ENCODE data around the gene MAEL. TPM values are rescaled to one million over a fixed set of nuclear protein-coding genes. Genes with fewer than 3 reads are reported as not detected.

The MAEL gene
- total RNA-seq, 2 donors from 2014 or later, result 0.32 to 32.7 TPM

DNA sequence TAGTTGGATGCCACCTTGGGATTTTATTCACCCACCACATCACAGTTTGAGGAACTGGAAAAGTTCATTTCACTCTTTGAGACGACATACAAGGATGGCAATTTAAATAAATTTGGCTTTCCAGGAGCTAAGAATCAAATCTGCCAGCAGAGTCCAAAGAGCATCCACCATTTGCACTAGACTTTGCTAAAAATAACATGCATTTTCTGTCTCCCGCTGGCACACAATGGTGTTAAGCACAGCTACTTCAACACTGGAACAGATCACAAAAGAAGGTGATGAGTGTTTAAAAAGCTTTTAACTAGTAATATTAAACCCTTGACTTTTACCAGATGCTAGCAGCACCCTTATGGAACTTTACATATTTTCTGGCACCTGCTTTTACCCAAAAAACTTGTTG is 44.6 kb downstream of the MAEL start:
- H3K4me1 ChIP-seq (replicated peaks), result no peaks in the 10 kb centered on the region
- no peaks in the 10 kb centered on the region for H3K9me3 ChIP-seq
- TF ChIP-seq POLR2AphosphoS5 (IDR thresholded peaks at IDR 0.05) (no peak), POLR2A (IDR thresholded peaks at IDR 0.05) (no peak)
- TF ChIP-seq, protein P1, sequence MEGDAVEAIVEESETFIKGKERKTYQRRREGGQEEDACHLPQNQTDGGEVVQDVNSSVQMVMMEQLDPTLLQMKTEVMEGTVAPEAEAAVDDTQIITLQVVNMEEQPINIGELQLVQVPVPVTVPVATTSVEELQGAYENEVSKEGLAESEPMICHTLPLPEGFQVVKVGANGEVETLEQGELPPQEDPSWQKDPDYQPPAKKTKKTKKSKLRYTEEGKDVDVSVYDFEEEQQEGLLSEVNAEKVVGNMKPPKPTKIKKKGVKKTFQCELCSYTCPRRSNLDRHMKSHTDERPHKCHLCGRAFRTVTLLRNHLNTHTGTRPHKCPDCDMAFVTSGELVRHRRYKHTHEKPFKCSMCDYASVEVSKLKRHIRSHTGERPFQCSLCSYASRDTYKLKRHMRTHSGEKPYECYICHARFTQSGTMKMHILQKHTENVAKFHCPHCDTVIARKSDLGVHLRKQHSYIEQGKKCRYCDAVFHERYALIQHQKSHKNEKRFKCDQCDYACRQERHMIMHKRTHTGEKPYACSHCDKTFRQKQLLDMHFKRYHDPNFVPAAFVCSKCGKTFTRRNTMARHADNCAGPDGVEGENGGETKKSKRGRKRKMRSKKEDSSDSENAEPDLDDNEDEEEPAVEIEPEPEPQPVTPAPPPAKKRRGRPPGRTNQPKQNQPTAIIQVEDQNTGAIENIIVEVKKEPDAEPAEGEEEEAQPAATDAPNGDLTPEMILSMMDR (IDR thresholded peaks at IDR 0.05), result no peak
- H3K36me3 ChIP-seq, result no peaks in the 10 kb centered on the region
- DNase-seq (ENCODE audit: low spot score), result no peak
- no peaks in the 10 kb centered on the region for H3K27me3 ChIP-seq (replicated peaks; ENCODE audit: insufficient read depth)
- no peak overlapping the region for H3K27ac ChIP-seq
- 67% methylated on average over 2 of the region's 2 CpGs for WGBS
- no peak overlapping the region for H3K4me3 ChIP-seq
- intact Hi-C loops (cut with DNase I), result no loop called here

GRCh38 chr1:167043752-167044488 is 54.8 kb downstream of the MAEL start:
- peak overlapping the region; percentile 41 to 60 for H3K27ac ChIP-seq
- intact Hi-C loops (cut with DNase I), result no loop called here
- peak; percentile 76 for DNase-seq (ENCODE audit: low spot score)

DNA sequence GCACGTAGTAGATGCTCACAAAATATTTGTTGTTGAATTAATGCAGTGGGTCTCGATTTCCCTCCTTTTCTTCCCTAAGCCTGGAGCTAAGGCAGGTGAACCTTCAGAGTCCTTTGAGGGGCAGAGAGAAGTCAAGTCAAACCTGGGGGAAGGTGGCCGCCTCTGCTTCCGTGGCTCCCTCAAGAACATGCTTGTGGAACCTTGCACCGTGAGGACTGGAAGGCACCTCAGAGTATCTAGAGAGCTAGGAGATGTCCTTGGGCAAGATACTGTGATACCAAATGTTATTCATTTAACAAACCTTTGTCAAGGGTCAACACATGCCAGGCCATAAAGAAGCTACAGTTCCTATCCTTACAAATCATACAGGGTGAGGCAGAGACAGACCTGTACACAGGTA is 62.8 kb downstream of the MAEL start:
- no peaks in the 10 kb centered on the region for H3K9me3 ChIP-seq
- no peaks in the 10 kb centered on the region for H3K27me3 ChIP-seq (replicated peaks; ENCODE audit: insufficient read depth)
- 96% methylated on average over 5 of the region's 5 CpGs for WGBS
- H3K27ac ChIP-seq, result no peak overlapping the region
- H3K36me3 ChIP-seq, result no peaks in the 10 kb centered on the region
- H3K4me1 ChIP-seq (replicated peaks), result no peaks in the 10 kb centered on the region
- TF ChIP-seq POLR2A (IDR thresholded peaks at IDR 0.05), result no peak
- TF ChIP-seq, protein P1 (IDR thresholded peaks at IDR 0.05), result no peak
- TF ChIP-seq POLR2AphosphoS5 (IDR thresholded peaks at IDR 0.05), result no peak
- no peak overlapping the region for H3K4me3 ChIP-seq
- intact Hi-C loops (cut with DNase I), result no loop called here
- DNase-seq (ENCODE audit: low spot score), result no peak

More at GRCh38 chr1:167043752-167044488, 54.8 kb downstream of the MAEL start:
- H3K27me3 ChIP-seq (replicated peaks; ENCODE audit: insufficient read depth), result no peaks in the 10 kb centered on the region
- no peaks in the 10 kb centered on the region for H3K36me3 ChIP-seq
- H3K4me3 ChIP-seq, result peak overlapping the region; percentile 20 to 30
- 5% methylated on average over 21 of the region's 21 CpGs for WGBS
- peak; percentile 59 for TF ChIP-seq POLR2AphosphoS5 (IDR thresholded peaks at IDR 0.05)
- no peak for TF ChIP-seq POLR2A (IDR thresholded peaks at IDR 0.05)
- TF ChIP-seq, protein P1 (IDR thresholded peaks at IDR 0.05), result no peak
- H3K4me1 ChIP-seq (replicated peaks), result peaks cover 2% of the 10 kb centered on the region
- H3K9me3 ChIP-seq, result no peaks in the 10 kb centered on the region

DNA sequence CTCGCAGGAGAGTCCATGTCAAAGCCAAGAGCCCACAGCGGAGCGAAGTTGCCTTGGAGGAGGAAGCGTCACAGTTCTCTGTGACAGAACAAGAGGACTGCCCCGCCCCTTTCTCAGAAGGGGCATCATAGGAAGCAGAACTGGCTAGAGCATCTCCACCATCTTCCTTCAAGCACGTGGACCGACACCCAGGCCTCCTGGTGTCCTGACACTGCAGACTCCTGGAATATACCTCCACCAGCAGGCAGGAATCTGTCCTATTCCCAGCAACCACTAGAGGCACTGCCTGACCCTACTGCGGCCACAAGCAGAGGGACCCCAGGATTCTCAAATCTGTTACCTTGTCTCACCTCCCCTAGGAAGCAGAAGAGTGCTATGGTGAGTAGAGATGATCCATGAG is 63.3 kb downstream of the MAEL start:
- Histone ChIP-seq H3K27ac (no peak overlapping the region), H3K27me3 (replicated peaks; ENCODE audit: insufficient read depth) (no peaks in the 10 kb centered on the region), H3K9me3 (no peaks in the 10 kb centered on the region), H3K4me1 (replicated peaks) (no peaks in the 10 kb centered on the region), H3K4me3 (no peak overlapping the region), H3K36me3 (no peaks in the 10 kb centered on the region)
- 91% methylated on average over 8 of the region's 8 CpGs for WGBS
- TF ChIP-seq POLR2A (IDR thresholded peaks at IDR 0.05), result no peak
- TF ChIP-seq, protein P1 (IDR thresholded peaks at IDR 0.05), result peak in 1 of 4 experiments; percentile 18
- no peak for DNase-seq (ENCODE audit: low spot score)
- intact Hi-C loops (cut with DNase I), result no loop called here

GRCh38 chr1:167054531-167054930 is 65.5 kb downstream of the MAEL start:
- H3K4me1 ChIP-seq (replicated peaks), result no peaks in the 10 kb centered on the region
- H3K27ac ChIP-seq, result no peak overlapping the region
- no peaks in the 10 kb centered on the region for H3K9me3 ChIP-seq
- 76% methylated on average over 3 of the region's 3 CpGs for WGBS
- DNase-seq (ENCODE audit: low spot score), result no peak
- no peaks in the 10 kb centered on the region for H3K36me3 ChIP-seq
- TF ChIP-seq POLR2A (IDR thresholded peaks at IDR 0.05), result no peak
- no peak for TF ChIP-seq POLR2AphosphoS5 (IDR thresholded peaks at IDR 0.05)
- TF ChIP-seq, protein P1 (IDR thresholded peaks at IDR 0.05), result no peak
- H3K4me3 ChIP-seq, result no peak overlapping the region
- no peaks in the 10 kb centered on the region for H3K27me3 ChIP-seq (replicated peaks; ENCODE audit: insufficient read depth)
- intact Hi-C loops (cut with DNase I), result no loop called here

Data from prostate gland (tissue), 2 donors.